ENCODE results near the gene LSM4. TPM values are rescaled to one million over a fixed set of nuclear protein-coding genes. Genes with fewer than 3 reads are reported as not detected.

The LSM4 gene
- total RNA-seq, 1 donor from 2014 or later: 85.0 TPM

Other genes starting within 250 kb of the LSM4 start
- gene IL12RB1, start 236.1 kb downstream of the LSM4 start, total RNA-seq: 0.36 TPM
- 3.2 TPM for gene MAST3, start 225.3 kb downstream of the LSM4 start, total RNA-seq
- 35.6 TPM for gene PIK3R2, start 169.9 kb downstream of the LSM4 start, total RNA-seq
- gene IFI30, start 149.3 kb downstream of the LSM4 start, total RNA-seq: 17.0 TPM
- gene MPV17L2, start 129.9 kb downstream of the LSM4 start, total RNA-seq: 6.8 TPM
- gene RAB3A, start 119.0 kb downstream of the LSM4 start, total RNA-seq: 1.1 TPM
- gene PDE4C, start 96.6 kb downstream of the LSM4 start, total RNA-seq: 0.16 TPM
- gene IQCN, start 48.6 kb downstream of the LSM4 start, total RNA-seq: 0.56 TPM
- gene JUND, start 41.5 kb downstream of the LSM4 start, total RNA-seq: 61.5 TPM
- gene PGPEP1, start 17.5 kb upstream of the LSM4 start, total RNA-seq: 5.5 TPM
- gene GDF15, start 63.1 kb upstream of the LSM4 start, total RNA-seq: 3.9 TPM
- 0.48 TPM for gene LRRC25, start 74.5 kb upstream of the LSM4 start, total RNA-seq
- 15.7 TPM for gene SSBP4, start 96.3 kb upstream of the LSM4 start, total RNA-seq
- 8.5 TPM for gene ISYNA1, start 115.1 kb upstream of the LSM4 start, total RNA-seq
- 7.5 TPM for gene ELL, start 199.0 kb upstream of the LSM4 start, total RNA-seq
- 125 TPM for gene FKBP8, start 220.5 kb upstream of the LSM4 start, total RNA-seq
- gene KXD1, start 234.8 kb upstream of the LSM4 start, total RNA-seq: 60.2 TPM
- gene UBA52, start 248.8 kb upstream of the LSM4 start, total RNA-seq: 1,224 TPM

Data from esophagus mucosa (tissue), 1 donor.